PC-3 (cell line): ENCODE data around the gene ENTREP3. TPM values are rescaled to one million over a fixed set of nuclear protein-coding genes. Genes with fewer than 3 reads are reported as not detected.

Experiments
- ATAC-seq: fragments of 200-7000 bp; cut with Tn5 transposase; 2 replicates; pipeline ENCODE4 v1.9.1; 2020; ENCODE audit warnings: mild to moderate bottlenecking, moderate library complexity
- BruUV-seq: library from RNA; stranded (reverse); fragments of 400-500 nt; replicated peaks from 2 replicates; lab custom pipeline; 2021; lab: Mats Ljungman, UMichigan
- CTCF ChIA-PET: fragments of 300-600 bp; sonication (Branson Sonifier 250); formaldehyde crosslinking; loops from one replicate; lab custom pipeline; 2022; ENCODE audit warnings: antibody characterized with exemption; lab: Charles Lee
- POLR2A ChIA-PET: fragments of 300-600 bp; sonication (Branson Sonifier 250); formaldehyde crosslinking; loops from one replicate; lab custom pipeline; 2022; ENCODE audit warnings: antibody characterized with exemption; ENCODE audit not compliant: unreplicated experiment; lab: Charles Lee
- DNase-seq: peaks from one replicate; pipeline ENCODE4 v3.0.0-alpha.2; 2015
- H2AFZ ChIP-seq: fragments of 300-600 bp; sonication (generic); 2 replicates; pipeline ENCODE4 v1.6.0; 2016; ENCODE audit warnings: antibody characterized with exemption, low read length
- H3F3A ChIP-seq: fragments of 300-600 bp; sonication (generic); one replicate; pipeline ENCODE4 v1.6.0; 2017; ENCODE audit warnings: antibody characterized with exemption, low read length, control low read depth, mild to moderate bottlenecking; ENCODE audit not compliant: unreplicated experiment
- H3K27ac ChIP-seq: fragments of 300-600 bp; sonication (generic); 2 replicates; pipeline ENCODE4 v1.5.1; 2016; ENCODE audit warnings: mild to moderate bottlenecking, low read length
- H3K27me3 ChIP-seq: fragments of 300-600 bp; sonication (generic); 2 replicates; pipeline ENCODE4 v1.6.1; 2016; ENCODE audit warnings: low read length, mixed read lengths
- H3K36me3 ChIP-seq: fragments of 300-600 bp; sonication (generic); 2 replicates; pipeline ENCODE4 v1.6.1; 2016; ENCODE audit warnings: low read depth, mixed run types, low read length, mixed read lengths
- H3K4me1 ChIP-seq: fragments of 300-600 bp; sonication (generic); 2 replicates; pipeline ENCODE4 v1.5.1; 2016; ENCODE audit warnings: low read length; ENCODE audit not compliant: insufficient read depth
- H3K4me2 ChIP-seq: fragments of 300-600 bp; sonication (generic); 2 replicates; pipeline ENCODE4 v1.6.0; 2016; ENCODE audit warnings: low read length
- H3K4me3 ChIP-seq: fragments of 300-600 bp; sonication (generic); 2 replicates; pipeline ENCODE4 v1.5.1; 2016; ENCODE audit warnings: mild to moderate bottlenecking, low read length, mixed read lengths
- H3K79me2 ChIP-seq: fragments of 300-600 bp; sonication (generic); 2 replicates; pipeline ENCODE4 v1.6.1; 2017; ENCODE audit warnings: low read length, mixed read lengths
- H3K9ac ChIP-seq: fragments of 300-600 bp; sonication (generic); 2 replicates; pipeline ENCODE4 v1.6.0; 2016; ENCODE audit warnings: mild to moderate bottlenecking, low read length
- H3K9me2 ChIP-seq: fragments of 300-600 bp; sonication (generic); replicated peaks from 2 replicates; pipeline ENCODE4 v1.6.1; 2016; ENCODE audit warnings: mixed run types, low read length, mixed read lengths
- H3K9me3 ChIP-seq: fragments of 300-600 bp; sonication (generic); 2 replicates; pipeline ENCODE4 v1.6.1; 2016; ENCODE audit warnings: low read length, mixed read lengths
- H4K20me1 ChIP-seq: fragments of 300-600 bp; sonication (generic); 2 replicates; pipeline ENCODE4 v1.6.1; 2016; ENCODE audit warnings: low read length, mixed read lengths
- CTCF ChIP-seq: fragments of 300-600 bp; sonication (generic); conservative IDR thresholded peaks from 2 replicates; pipeline ENCODE4 v1.5.1; 2017; ENCODE audit warnings: antibody characterized with exemption, low read depth, mild to moderate bottlenecking, low read length
- EZH2 ChIP-seq: fragments of 300-600 bp; sonication (generic); IDR thresholded peaks from one replicate; pipeline ENCODE4 v1.6.1; 2017; ENCODE audit warnings: antibody characterized with exemption, mild to moderate bottlenecking, low read length; ENCODE audit not compliant: unreplicated experiment
- EZH2phosphoT487 ChIP-seq: fragments of 300-600 bp; sonication (generic); IDR thresholded peaks from 2 replicates; pipeline ENCODE4 v1.6.1; 2018; ENCODE audit warnings: mild to moderate bottlenecking, antibody characterized with exemption, low read length, borderline replicate concordance
- intact Hi-C: fragments of 100-400 bp; cut with micrococcal nuclease; formaldehyde crosslinking; loops from 2 replicates; pipeline ENCODE4 v1.9.0; 2023
- total RNA-seq: library from RNA; depleted of rRNA; stranded (reverse); fragments of >200 nt; gene quantifications from 2 replicates; pipeline ENCODE4 v1.2.3, GENCODE V29; 2014

The ENTREP3 gene
- total RNA-seq, 1 experiment from 2014 or later: 30.9 TPM

- Histone ChIP-seq H3K4me3 (peak within 1 kb of the TSS; percentile 96), H3K36me3 (no peaks in the 10 kb centered on the region), H3K27ac (no peak within 1 kb of the TSS), H3F3A (no peaks in the 10 kb centered on the region), H3K9me3 (no peaks in the 10 kb centered on the region), H3K79me2 (peaks cover 15% of the 10 kb centered on the region), H3K9me2 (no peaks in the 10 kb centered on the region), H3K9ac (peak within 1 kb of the TSS; percentile 69), H4K20me1 (peaks cover 4% of the 10 kb centered on the region; the same call in 1 of the 2 replicates), H3K4me1 (peaks cover 13% of the 10 kb centered on the region), H3K27me3 (no peaks in the 10 kb centered on the region), H3K4me2 (peak within 1 kb of the TSS; percentile 100), H2AFZ (peak within 1 kb of the TSS; percentile 100)
- ATAC-seq (peak; percentile 71), DNase-seq (peak; percentile 99)
- no peak for TF ChIP-seq EZH2
- no peak for TF ChIP-seq EZH2phosphoT487
- TF ChIP-seq CTCF: peak; percentile 85
- CTCF ChIA-PET: interaction anchor here (0.6 to 1.0 kb wide), 2 partner anchors 26 to 46 kb away, joined by 3 to 5 read pairs; no protein-coding TSS in a partner anchor
- intact Hi-C loops: loop anchor here (1.0 kb wide), 2 partner anchors 31 to 46 kb away; partner anchors contain the start of gene FDPS
- POLR2A ChIA-PET: interaction anchor here (0.5 to 0.6 kb wide), 2 partner anchors 43 to 47 kb away, joined by 3 read pairs; partner anchors contain the start of gene RUSC1
- BruUV-seq: TSS peak; percentile 30
Observed at GRCh38 chr1:155277070-155277901, 22.0 kb upstream of the ENTREP3 start, which contains the start of gene HCN3. HCN3 (plus strand) TSS chr1:155277463; CDS start chr1:155277591, 128 bp downstream.

GRCh38 chr1:155273343-155274245 lies 18.3 kb upstream of the ENTREP3 start, which contains the start of gene CLK2:
CLK2 (minus strand) TSS chr1:155273504; CDS start chr1:155270977, 2,527 bp downstream.
- H3K4me1 ChIP-seq: peaks cover 18% of the 10 kb centered on the region
- H4K20me1 ChIP-seq: peaks cover 6% of the 10 kb centered on the region; the same call in 1 of the 2 replicates
- DNase-seq: peak; percentile 98
- peak within 1 kb of the TSS; percentile 44 for H3K27ac ChIP-seq
- H2AFZ ChIP-seq: peak within 1 kb of the TSS; percentile 78
- H3K9ac ChIP-seq: peak within 1 kb of the TSS; percentile 91
- TF ChIP-seq EZH2 (no peak), EZH2phosphoT487 (no peak), CTCF (no peak)
- ChIA-PET CTCF (interaction anchor here (0.6 to 1.4 kb wide), 6 partner anchors 23 to 312 kb away, joined by 3 to 12 read pairs (median 3); partner anchors contain the start of gene PYGO2), POLR2A (interaction anchor here (1.1 kb wide), 1 partner anchor 50 kb away, joined by 6 read pairs; no protein-coding TSS in a partner anchor)
- peak within 1 kb of the TSS; percentile 95 for H3K4me2 ChIP-seq
- peaks cover 35% of the 10 kb centered on the region for H3K79me2 ChIP-seq
- H3K36me3 ChIP-seq: peaks cover 20% of the 10 kb centered on the region
- H3K4me3 ChIP-seq: peak within 1 kb of the TSS; percentile 90
- ATAC-seq: peak; percentile 83
- TSS peak; percentile 67 for BruUV-seq
- no peaks in the 10 kb centered on the region for H3F3A ChIP-seq
- no peaks in the 10 kb centered on the region for H3K9me3 ChIP-seq
- intact Hi-C loops: loop anchor here (1.0 kb wide), 1 partner anchor 23 kb away; no protein-coding TSS in a partner anchor
- no peaks in the 10 kb centered on the region for H3K9me2 ChIP-seq
- no peaks in the 10 kb centered on the region for H3K27me3 ChIP-seq
